H1 (cell line): ENCODE measurements around the gene EXD3. TPM values are rescaled to one million over a fixed set of nuclear protein-coding genes. Genes with fewer than 3 reads are reported as not detected.

ENCODE experiments used
- CHD1 ChIP-seq: IDR thresholded peaks from 2 replicates; pipeline ENCODE4 v1.6.1; 2012; ENCODE audit warnings: low read depth, low read length, improper control_type of control experiment
- SAP30 ChIP-seq: fragments of 300-600 bp; sonication (generic); IDR thresholded peaks from 2 replicates; pipeline ENCODE4 v1.7.1; 2012; ENCODE audit warnings: low read length, moderate library complexity, mild to moderate bottlenecking, inconsistent platforms; ENCODE audit not compliant: insufficient read depth, insufficient replicate concordance
- polyA plus RNA-seq, 7 experiments: library from polyadenylated mRNA; depleted of rRNA in 3 of 7; stranded (reverse) in 5 of 7; unstranded in 2 of 7; fragments of >200 nt in 5 of 7; fragments of 200-250 nt in 2 of 7; gene quantifications; 1 replicate in 5 of 7; 2 replicates in 1 of 7; 4 replicates in 1 of 7; pipeline versions ENCODE4 v1.2.1 to v1.2.3, GENCODE V29; 2011 to 2013; ENCODE audit warnings: missing spikeins in 2 of 7, mixed read lengths in 2 of 7
- total RNA-seq: library from RNA; stranded (reverse); fragmentation: NEBNext Ultra II Directional; extraction: Animal tissue kit (Norgen Biotek cat#: 25700); gene quantifications from 2 replicates; pipeline ENCODE4 v1.2.1, GENCODE V29; 2021

The EXD3 gene
- total and polyA plus RNA-seq, 2 of the 8 experiments (the other 6 are each of a cell fraction or from before 2014, with no cell fraction given), result 7.2 to 9.4 TPM

- TF ChIP-seq SAP30 (no peak), CHD1 (no peak)
Measured at GRCh38 chr9:137390553-137391410, 32.2 kb downstream of the EXD3 start (continued).
